Gastrocnemius medialis (tissue), 4 donors: ENCODE results near the gene RPEL1. TPM values are rescaled to one million over a fixed set of nuclear protein-coding genes. Genes with fewer than 3 reads are reported as not detected.
A peak's percentile ranks its signal among the peaks of the same experiment; 100 is the strongest.

Source experiments
- ATAC-seq, 2 donors: fragments of 150-250 bp; one replicate each; pipeline ENCODE4 v1.9.1; 2016
- DNase-seq, 2 donors: peaks; one replicate each; pipeline ENCODE4 v3.0.0-alpha.2; 2019
- H3K27ac ChIP-seq, 4 donors: fragments of 200-600 bp; sonication (generic); 1 replicate in 1 of 4; 2 replicates in 3 of 4; pipeline ENCODE4 v1.5.1; 2016 to 2018; ENCODE audit warnings: mild to moderate bottlenecking in 2 of 4, moderate library complexity in 1 of 4
- H3K27me3 ChIP-seq, 3 donors: fragments of 200-600 bp; sonication (generic) in 2 of 3; 1 replicate in 1 of 3; 2 replicates in 2 of 3; pipeline versions ENCODE4 v1.5.1 to v1.6.0; 2016 to 2019; ENCODE audit warnings: mild to moderate bottlenecking in 1 of 3, moderate library complexity in 1 of 3
- H3K36me3 ChIP-seq, 2 donors: fragments of 200-600 bp; sonication (generic) in 1 of 2; one replicate each; pipeline ENCODE4 v1.5.1; 2017 to 2018
- H3K4me1 ChIP-seq, 2 donors: fragments of 200-600 bp; sonication (generic) in 1 of 2; one replicate each; pipeline ENCODE4 v1.5.1; 2016 to 2017; ENCODE audit warnings: mild to moderate bottlenecking in 2 of 2
- H3K4me3 ChIP-seq, 4 donors: fragments of 200-600 bp; sonication (generic) in 3 of 4; 1 replicate in 1 of 4; 2 replicates in 3 of 4; pipeline ENCODE4 v1.5.1; 2016 to 2019; ENCODE audit warnings: mild to moderate bottlenecking in 2 of 4
- H3K9me3 ChIP-seq, 3 donors: fragments of 200-600 bp; sonication (generic) in 2 of 3; 1 replicate in 1 of 3; 2 replicates in 2 of 3; pipeline ENCODE4 v1.5.1; 2016 to 2019
- CTCF ChIP-seq, 5 experiments: fragments of 450-650 bp in 3 of 5; fragments of 200-600 bp in 2 of 5; sonication (generic) in 2 of 5; IDR thresholded peaks in 4 of 5; conservative IDR thresholded peaks in 1 of 5; 1 replicate in 4 of 5; 2 replicates in 1 of 5; pipeline ENCODE4 v1.5.1; 2016 to 2019; ENCODE audit warnings: antibody characterized with exemption in 5 of 5, mild to moderate bottlenecking in 3 of 5, moderate library complexity in 3 of 5
- POLR2A ChIP-seq, 2 donors: fragments of 450-650 bp; IDR thresholded peaks; one replicate each; pipeline ENCODE4 v1.6.1; 2017; ENCODE audit warnings: antibody characterized with exemption in 2 of 2, mild to moderate bottlenecking in 2 of 2, moderate library complexity in 2 of 2
- in situ Hi-C, 4 donors: fragments of 200-750 bp; cut with MboI; loops; one replicate each; pipeline versions ENCODE4 v1.15.0 to v1.8.0; 2017; ENCODE audit warnings: low sequenced_read_pairs in 4 of 4
- intact Hi-C: fragments of 100-400 bp; cut with DNase I; formaldehyde crosslinking; loops from one replicate; pipeline ENCODE4 v1.15.1; 2023; ENCODE audit warnings: low total_unique reads
- total RNA-seq, 4 donors: library from RNA; depleted of rRNA; stranded (reverse); fragments of >200 nt; gene quantifications; one replicate each; pipeline versions ENCODE4 v1.1.0 to v1.2.3, GENCODE V29; 2016

Gene RPEL1
- total RNA-seq, 4 donors from 2014 or later: not detected

GRCh38 chr10:103235775-103236174 is 9.9 kb upstream of the RPEL1 start:
- in situ Hi-C loops: loop anchor here in 3 of 4 donors (25.0 kb wide), 2 partner anchors 123 to 498 kb away; partner anchors contain the start of gene WBP1L (in 2 of the 3)
- no peak for ATAC-seq
- intact Hi-C loops: no loop called here

GRCh38 chr10:103238506-103239252 is 7.0 kb upstream of the RPEL1 start:
- Histone ChIP-seq H3K27ac (no peak overlapping the region), H3K4me3 (no peak overlapping the region), H3K27me3 (no peaks in the 10 kb centered on the region), H3K4me1 (peaks cover 19 to 25% of the 10 kb centered on the region in 2 donors), H3K9me3 (no peaks in the 10 kb centered on the region), H3K36me3 (no peaks in the 10 kb centered on the region)
- DNase-seq (peak in 1 of 2 donors; percentile 38), ATAC-seq (no peak)
- intact Hi-C loops: no loop called here
- in situ Hi-C loops: loop anchor here in 3 of 4 donors (25.0 kb wide), 2 partner anchors 126 to 501 kb away; partner anchors contain the start of gene WBP1L (in 2 of the 3)
- TF ChIP-seq POLR2A (IDR thresholded peaks at IDR 0.05) (no peak), CTCF (IDR thresholded peaks at IDR 0.05 in 4 of 5, conservative IDR thresholded peaks at IDR 0.05 in 1 of 5) (peak in 1 of 5 experiments; percentile 24)

More at GRCh38 chr10:103235775-103236174, 9.9 kb upstream of the RPEL1 start:
- Histone ChIP-seq H3K9me3 (no peaks in the 10 kb centered on the region), H3K36me3 (no peaks in the 10 kb centered on the region), H3K4me3 (no peak overlapping the region), H3K4me1 (peaks cover 18% of the 10 kb centered on the region in 2 donors), H3K27ac (no peak overlapping the region), H3K27me3 (no peaks in the 10 kb centered on the region)
- no peak for DNase-seq
- no peak for TF ChIP-seq CTCF (IDR thresholded peaks at IDR 0.05 in 4 of 5, conservative IDR thresholded peaks at IDR 0.05 in 1 of 5)
- TF ChIP-seq POLR2A (IDR thresholded peaks at IDR 0.05): no peak

GRCh38 chr10:103241262-103242011 is 4.2 kb upstream of the RPEL1 start:
- peak overlapping the region; percentile 84 to 93 (median 88) for H3K27ac ChIP-seq
- H3K27me3 ChIP-seq: no peaks in the 10 kb centered on the region
- DNase-seq (peak; percentile 37 to 71), ATAC-seq (peak; percentile 86)
- peaks cover 19 to 25% of the 10 kb centered on the region in 2 donors for H3K4me1 ChIP-seq
- intact Hi-C loops: loop anchor here (5.0 kb wide), 2 partner anchors 129 to 529 kb away; partner anchors contain the start of genes ARL3 and SFXN2
- in situ Hi-C loops: loop anchor here (5.0 to 25.0 kb wide), 5 partner anchors 129 to 517 kb away; partner anchors contain the start of genes CNNM2 (in 4 of the 4) and WBP1L (in 2 of the 4)
- no peaks in the 10 kb centered on the region for H3K9me3 ChIP-seq
- TF ChIP-seq POLR2A (IDR thresholded peaks at IDR 0.05): peak in 1 of 2 donors; percentile 16
- no peak for TF ChIP-seq CTCF (IDR thresholded peaks at IDR 0.05 in 4 of 5, conservative IDR thresholded peaks at IDR 0.05 in 1 of 5)
- no peaks in the 10 kb centered on the region for H3K36me3 ChIP-seq
- H3K4me3 ChIP-seq: peak overlapping the region in 2 of 4 donors; percentile 6 to 17

- TF ChIP-seq CTCF (IDR thresholded peaks at IDR 0.05 in 4 of 5, conservative IDR thresholded peaks at IDR 0.05 in 1 of 5) (peak; percentile 90 to 91 (median 91)), POLR2A (IDR thresholded peaks at IDR 0.05) (no peak)
- DNase-seq (peak; percentile 50 to 79), ATAC-seq (peak; percentile 69 to 82)
- no peaks in the 10 kb centered on the region for H3K27me3 ChIP-seq
- H3K4me3 ChIP-seq: no peak overlapping the region
- peaks cover 19% of the 10 kb centered on the region in 2 donors for H3K4me1 ChIP-seq
- H3K9me3 ChIP-seq: no peaks in the 10 kb centered on the region
- in situ Hi-C loops (loop anchor here (5.0 to 25.0 kb wide), 5 partner anchors 132 to 520 kb away; partner anchors contain the start of genes CNNM2 (in 4 of the 4) and WBP1L (in 2 of the 4)), intact Hi-C loops (loop anchor here (1.0 to 5.0 kb wide), 4 partner anchors 132 to 532 kb away; partner anchors contain the start of genes ARL3 and SFXN2)
- H3K27ac ChIP-seq: no peak overlapping the region
- H3K36me3 ChIP-seq: no peaks in the 10 kb centered on the region
Observed at GRCh38 chr10:103244666-103245271, 918 bp upstream of the RPEL1 start.
